Muscle of back (tissue), 11 donors: ENCODE measurements around the gene SLC16A13. TPM values are rescaled to one million over a fixed set of nuclear protein-coding genes. Genes with fewer than 3 reads are reported as not detected.
"Not testable (repeated sequence)": the region's sequence is repeated elsewhere in the genome, so short reads cannot be mapped to it uniquely, and the experiment has no call there.

Experiments
- DNase-seq, 3 donors: peaks; one replicate each; pipeline versions ENCODE4 v3.0.0 to v3.0.0-alpha.2; 2013
- polyA plus RNA-seq, 10 donors: library from polyadenylated mRNA; unstranded; fragments of 120-200 nt; gene quantifications; one replicate each; pipeline ENCODE4 v1.2.1, GENCODE V29; 2013; ENCODE audit not compliant: insufficient read length in 10 of 10

The SLC16A13 gene
- polyA plus RNA-seq, 10 donors, result 0.62 to 2.4 (median 1.3) TPM

- no peak for DNase-seq
Measured at GRCh38 chr17:7060165-7060891, 24.5 kb downstream of the SLC16A13 start.

DNA sequence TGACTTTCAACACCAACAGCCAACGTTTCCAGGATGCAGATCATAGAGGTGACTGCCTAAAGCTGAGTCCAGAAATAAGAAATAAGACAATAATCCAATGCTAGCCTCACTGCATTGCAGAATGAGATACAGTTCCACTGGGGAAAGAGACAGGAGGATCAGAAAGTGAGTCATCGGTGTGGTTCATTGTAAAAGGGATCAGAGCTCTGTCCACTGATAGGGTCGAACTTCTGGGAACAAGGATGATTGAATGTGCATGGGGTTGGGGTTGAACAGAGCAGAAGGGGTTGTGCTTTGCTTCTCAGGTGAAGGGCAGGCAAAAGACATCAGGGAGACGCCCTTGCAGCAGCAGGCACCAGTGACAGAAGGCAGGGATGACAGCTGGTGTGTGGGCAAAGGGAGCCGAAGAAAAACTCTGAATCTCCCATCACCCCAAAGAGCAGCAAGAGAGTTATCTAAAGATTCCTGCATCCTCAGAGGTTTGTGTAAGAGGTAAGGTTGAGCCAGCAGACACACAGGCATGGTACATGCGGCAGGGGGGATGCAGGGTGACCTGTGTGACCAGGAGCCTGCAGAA lies 27.8 kb downstream of the SLC16A13 start:
- no peak for DNase-seq

DNA sequence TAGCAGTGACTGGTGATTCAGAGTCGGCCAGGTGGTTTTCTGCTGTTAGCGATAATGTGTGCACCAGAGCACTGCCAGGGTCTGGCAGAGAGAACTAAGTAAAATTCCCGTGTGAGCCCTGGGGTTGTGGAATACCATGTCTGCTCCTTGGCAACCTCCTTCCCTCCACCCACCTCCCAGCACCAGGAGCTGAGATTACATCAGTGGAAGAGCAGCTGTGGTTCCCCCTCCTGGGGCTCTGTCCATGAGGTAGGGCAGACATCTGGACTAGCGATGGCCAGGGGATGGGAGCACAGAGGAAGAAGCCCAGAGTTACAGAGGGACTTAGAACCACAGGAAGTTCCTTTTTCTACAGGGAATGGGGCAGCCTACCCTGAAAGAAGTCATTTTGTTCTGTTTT lies 28.4 kb downstream of the SLC16A13 start:
- no peak for DNase-seq

DNA sequence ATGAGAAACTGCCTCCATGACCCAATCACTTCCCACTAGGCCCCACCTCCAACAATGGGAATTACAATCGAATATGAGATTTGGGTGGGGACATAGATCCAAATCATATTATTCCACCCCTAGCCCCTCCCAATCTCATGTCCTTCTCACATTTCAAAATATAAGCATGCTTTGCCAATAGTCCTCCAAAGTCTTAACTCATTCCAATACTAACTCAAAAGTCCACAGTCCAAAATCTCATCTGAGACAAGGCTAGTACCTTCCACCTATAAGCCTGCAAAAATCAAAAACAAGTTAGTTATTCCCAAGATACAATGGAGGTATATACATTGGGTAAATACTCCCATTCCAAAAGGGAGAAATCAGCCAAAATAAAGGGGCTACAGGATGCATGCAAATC lies 31.4 kb downstream of the SLC16A13 start:
- DNase-seq, result no peak

DNA sequence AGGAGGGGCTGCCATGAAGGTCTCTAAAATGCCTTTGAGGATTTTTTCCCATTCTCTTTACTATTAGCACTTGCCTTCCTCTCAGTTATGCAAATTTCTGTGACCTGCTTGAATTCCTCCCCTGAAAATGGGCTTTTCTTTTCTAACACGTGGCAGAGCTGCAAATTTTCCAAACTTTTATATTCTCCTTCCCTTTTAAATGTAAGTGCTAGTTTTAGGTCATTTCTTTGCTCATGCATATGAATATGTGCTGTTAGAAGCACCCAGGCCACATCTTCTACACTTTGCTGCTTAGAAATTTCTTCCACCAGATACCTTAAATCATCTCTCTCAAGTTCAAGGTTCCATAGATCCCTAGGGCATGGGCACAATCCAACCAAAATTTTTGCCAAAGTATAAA lies 32.5 kb downstream of the SLC16A13 start:
- no peak for DNase-seq

- DNase-seq, result no peak
Measured at GRCh38 chr17:7070712-7071111, 34.9 kb downstream of the SLC16A13 start.

- no peak for DNase-seq
Measured at GRCh38 chr17:7072406-7072805, 36.6 kb downstream of the SLC16A13 start.

- no peak for DNase-seq
Measured at GRCh38 chr17:7074931-7075330, 39.1 kb downstream of the SLC16A13 start.

GRCh38 chr17:7077911-7078546 lies 42.2 kb downstream of the SLC16A13 start:
- DNase-seq, result no peak

- DNase-seq, result no peak
Measured at GRCh38 chr17:7078711-7079110, 42.9 kb downstream of the SLC16A13 start.

GRCh38 chr17:7079581-7080455 lies 44.0 kb downstream of the SLC16A13 start, which contains the start of gene CLEC10A:
Gene CLEC10A (minus strand): TSS chr17:7080251. CDS start chr17:7078812, 1,439 bp downstream.
- DNase-seq, result no peak

GRCh38 chr17:7080456-7081041 lies 44.7 kb downstream of the SLC16A13 start:
- peak in 1 of 3 donors; percentile 58 for DNase-seq

- DNase-seq, result no peak
Measured at GRCh38 chr17:7081341-7082062, 45.7 kb downstream of the SLC16A13 start.

- no peak for DNase-seq
Measured at GRCh38 chr17:7083592-7083991, 47.8 kb downstream of the SLC16A13 start.

- DNase-seq, result no peak
Measured at GRCh38 chr17:7084088-7084487, 48.3 kb downstream of the SLC16A13 start.

GRCh38 chr17:7088442-7088841 lies 52.6 kb downstream of the SLC16A13 start:
- DNase-seq, result not testable (repeated sequence)

DNA sequence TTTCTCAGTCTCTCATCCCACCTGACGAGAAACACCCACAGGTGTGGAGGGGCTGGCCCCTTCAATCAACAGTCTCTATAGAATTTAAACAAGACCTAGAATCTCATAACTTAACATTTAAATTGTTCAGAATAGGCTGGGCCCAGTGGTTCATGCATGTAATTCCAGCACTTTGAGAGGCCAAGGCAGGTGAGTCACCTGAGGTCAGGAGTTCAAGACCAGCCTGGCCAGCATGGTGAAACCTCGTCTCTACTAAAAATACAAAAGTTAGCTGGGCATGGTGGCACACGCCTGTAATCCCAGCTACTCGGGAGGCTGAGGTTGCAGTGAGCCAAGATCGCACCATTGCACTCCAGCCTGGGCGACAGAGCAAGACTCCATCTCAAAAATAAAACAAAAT lies 53.8 kb downstream of the SLC16A13 start:
- DNase-seq, result not testable (repeated sequence)
